IMR-90 (cell line): ENCODE measurements around the gene FAM227B. TPM values are rescaled to one million over a fixed set of nuclear protein-coding genes. Genes with fewer than 3 reads are reported as not detected.

Experiments used
- ATAC-seq: fragments of 200-7000 bp; cut with Tn5 transposase; 2 replicates; pipeline ENCODE4 v1.9.1; 2020; ENCODE audit warnings: low read depth, mild to moderate bottlenecking, moderate library complexity
- BruUV-seq: library from RNA; stranded (reverse); fragments of 400-500 nt; replicated peaks from 2 replicates; lab custom pipeline; 2021; lab: Mats Ljungman, UMichigan
- CTCF ChIA-PET: fragments of 300-600 bp; formaldehyde crosslinking; extraction: SDS; loops from one replicate; lab custom pipeline; 2021; ENCODE audit warnings: antibody characterized with exemption; lab: Yijun Ruan, JAX
- POLR2A ChIA-PET: fragments of 300-600 bp; sonication (Branson Sonifier 250); formaldehyde crosslinking; loops from one replicate; lab custom pipeline; 2022; ENCODE audit warnings: antibody characterized with exemption; ENCODE audit not compliant: unreplicated experiment; lab: Charles Lee
- DNase-seq: peaks from one replicate; pipeline ENCODE4 v3.0.0; 2013
- H2AFZ ChIP-seq: replicated peaks from 2 replicates; pipeline ENCODE3; 2013; ENCODE audit warnings: low read length, mild to moderate bottlenecking; ENCODE audit not compliant: poor library complexity
- H2AK5ac ChIP-seq: 2 replicates; pipeline ENCODE4 v1.6.1; 2013; ENCODE audit warnings: low read depth, low read length, inconsistent platforms
- H2AK9ac ChIP-seq: replicated peaks from 2 replicates; pipeline ENCODE3; 2013; ENCODE audit warnings: mild to moderate bottlenecking, low read depth, low read length, moderate library complexity; ENCODE audit not compliant: poor library complexity
- H2BK120ac ChIP-seq: 2 replicates; pipeline ENCODE4 v1.6.1; 2013; ENCODE audit warnings: low read depth, low read length, inconsistent platforms
- H2BK15ac ChIP-seq: 3 replicates; pipeline ENCODE4 v1.6.1; 2013; ENCODE audit warnings: low read depth, low read length, inconsistent platforms
- H2BK20ac ChIP-seq: 2 replicates; pipeline ENCODE4 v1.6.1; 2013; ENCODE audit warnings: low read depth, mild to moderate bottlenecking, inconsistent platforms, low read length, moderate library complexity
- H2BK5ac ChIP-seq: 2 replicates; pipeline ENCODE4 v1.6.1; 2013; ENCODE audit warnings: mild to moderate bottlenecking, low read depth, low read length, inconsistent platforms; ENCODE audit not compliant: poor library complexity, severe bottlenecking
- H3K14ac ChIP-seq: replicated peaks from 2 replicates; pipeline ENCODE4 v1.6.1; 2013; ENCODE audit warnings: low read depth, low read length, inconsistent platforms
- H3K18ac ChIP-seq: 2 replicates; pipeline ENCODE4 v1.6.1; 2013; ENCODE audit warnings: low read depth, low read length, control low read depth
- H3K23ac ChIP-seq: 2 replicates; pipeline ENCODE4 v1.6.1; 2013; ENCODE audit warnings: low read depth, low read length, inconsistent platforms
- H3K27ac ChIP-seq: 2 replicates; pipeline ENCODE4 v1.5.1; 2013; ENCODE audit warnings: mild to moderate bottlenecking, control low read depth, low read length; ENCODE audit not compliant: insufficient read depth
- H3K27me3 ChIP-seq: 2 replicates; pipeline ENCODE4 v1.6.1; 2013; ENCODE audit warnings: low read length; ENCODE audit not compliant: control insufficient read depth, insufficient read depth
- H3K36me3 ChIP-seq: 2 replicates; pipeline ENCODE4 v1.6.1; 2013; ENCODE audit warnings: low read length, mixed read lengths; ENCODE audit not compliant: control insufficient read depth, insufficient read depth
- H3K4ac ChIP-seq: 2 replicates; pipeline ENCODE4 v1.6.1; 2013; ENCODE audit warnings: low read depth, low read length, inconsistent platforms
- H3K4me1 ChIP-seq: 2 replicates; pipeline ENCODE4 v1.6.1; 2013; ENCODE audit warnings: low read length, mixed read lengths; ENCODE audit not compliant: control insufficient read depth, insufficient read depth
- H3K4me2 ChIP-seq: 2 replicates; pipeline ENCODE4 v1.6.1; 2013; ENCODE audit warnings: low read depth, mild to moderate bottlenecking, control low read depth, low read length, moderate library complexity
- H3K4me3 ChIP-seq: 2 replicates; pipeline ENCODE4 v1.5.1; 2013; ENCODE audit warnings: low read depth, mild to moderate bottlenecking, control low read depth, low read length, moderate library complexity; ENCODE audit not compliant: insufficient read depth
- H3K56ac ChIP-seq: 2 replicates; pipeline ENCODE4 v1.6.1; 2013; ENCODE audit warnings: low read length, inconsistent platforms; ENCODE audit not compliant: insufficient read depth; ENCODE audit errors: extremely low read depth
- H3K79me1 ChIP-seq, 2 experiments: 2 replicates each; pipeline ENCODE4 v1.6.1; 2013; ENCODE audit warnings: low read length in 2 of 2, inconsistent platforms in 1 of 2, low read depth in 1 of 2
- H3K9ac ChIP-seq: 2 replicates; pipeline ENCODE4 v1.6.1; 2013; ENCODE audit warnings: low read depth, low read length, control low read depth
- H3K9me1 ChIP-seq: 2 replicates; pipeline ENCODE4 v1.6.1; 2013; ENCODE audit warnings: low read length, inconsistent platforms; ENCODE audit not compliant: insufficient read depth
- H3K9me3 ChIP-seq: 2 replicates; pipeline ENCODE4 v1.6.1; 2013; ENCODE audit warnings: low read length; ENCODE audit not compliant: control insufficient read depth, insufficient read depth
- H4K20me1 ChIP-seq: 2 replicates; pipeline ENCODE4 v1.6.1; 2013; ENCODE audit warnings: low read length, inconsistent platforms; ENCODE audit not compliant: insufficient read depth
- H4K5ac ChIP-seq: 2 replicates; pipeline ENCODE4 v1.6.1; 2013; ENCODE audit warnings: mild to moderate bottlenecking, low read depth, low read length, control low read depth
- H4K8ac ChIP-seq, 2 experiments: 2 replicates each; pipeline ENCODE4 v1.6.1; 2013; ENCODE audit warnings: low read depth in 2 of 2, low read length in 2 of 2, control low read depth in 1 of 2, inconsistent platforms in 1 of 2
- H4K91ac ChIP-seq: 2 replicates; pipeline ENCODE4 v1.6.1; 2013; ENCODE audit warnings: low read depth, low read length, inconsistent platforms; ENCODE audit not compliant: insufficient read depth
- BHLHE40 ChIP-seq: fragments of 150-350 bp; IDR thresholded peaks from 2 replicates; pipeline ENCODE4 v1.6.1; 2016; ENCODE audit warnings: mild to moderate bottlenecking, low read depth, low read length
- CEBPB ChIP-seq: IDR thresholded peaks from 2 replicates; pipeline ENCODE4 v1.6.1; 2012; ENCODE audit warnings: low read depth, low read length, improper control_type of control experiment
- CHD1 ChIP-seq: IDR thresholded peaks from 2 replicates; pipeline ENCODE4 v1.6.1; 2012; ENCODE audit warnings: low read depth, low read length, improper control_type of control experiment
- CTCF ChIP-seq: conservative IDR thresholded peaks from 2 replicates; pipeline ENCODE4 v1.5.1; 2012; ENCODE audit warnings: mild to moderate bottlenecking, low read depth, low read length, improper control_type of control experiment
- ELK1 ChIP-seq: fragments of 150-350 bp; IDR thresholded peaks from 2 replicates; pipeline ENCODE4 v1.6.1; 2016; ENCODE audit warnings: low read depth, mild to moderate bottlenecking, low read length, moderate library complexity, borderline replicate concordance
- FOS ChIP-seq: fragments of 150-350 bp; IDR thresholded peaks from 2 replicates; pipeline ENCODE4 v1.6.1; 2016; ENCODE audit warnings: low read depth, low read length
- MAFK ChIP-seq: IDR thresholded peaks from 2 replicates; pipeline ENCODE4 v1.6.1; 2012; ENCODE audit warnings: low read depth, low read length, improper control_type of control experiment
- MAZ ChIP-seq: IDR thresholded peaks from 2 replicates; pipeline ENCODE4 v1.6.1; 2012; ENCODE audit warnings: low read depth, mild to moderate bottlenecking, low read length, improper control_type of control experiment, moderate library complexity, borderline replicate concordance
- MXI1 ChIP-seq: IDR thresholded peaks from 2 replicates; pipeline ENCODE4 v1.6.1; 2012; ENCODE audit warnings: low read depth, mild to moderate bottlenecking, low read length, moderate library complexity, borderline replicate concordance
- NFE2L2 ChIP-seq: fragments of 150-350 bp; IDR thresholded peaks from 2 replicates; pipeline ENCODE4 v1.6.1; 2016; ENCODE audit warnings: low read depth, mild to moderate bottlenecking, low read length
- POLR2A ChIP-seq: IDR thresholded peaks from 2 replicates; pipeline ENCODE4 v1.6.1; 2012; ENCODE audit warnings: mild to moderate bottlenecking, low read depth, low read length
- RAD21 ChIP-seq: IDR thresholded peaks from 2 replicates; pipeline ENCODE4 v1.6.1; 2012; ENCODE audit warnings: low read length, improper control_type of control experiment
- RCOR1 ChIP-seq: IDR thresholded peaks from 2 replicates; pipeline ENCODE4 v1.6.1; 2012; ENCODE audit warnings: mild to moderate bottlenecking, low read length, improper control_type of control experiment; ENCODE audit not compliant: insufficient replicate concordance
- RFX5 ChIP-seq: IDR thresholded peaks from 2 replicates; pipeline ENCODE4 v1.8.0; 2012; ENCODE audit warnings: low read depth, mild to moderate bottlenecking, low read length, moderate library complexity
- SMC3 ChIP-seq: fragments of 150-350 bp; IDR thresholded peaks from 2 replicates; pipeline ENCODE4 v1.6.1; 2016; ENCODE audit warnings: low read depth, mild to moderate bottlenecking, antibody characterized with exemption, low read length, moderate library complexity
- USF2 ChIP-seq: fragments of 150-350 bp; IDR thresholded peaks from 2 replicates; pipeline ENCODE4 v1.6.1; 2017; ENCODE audit warnings: mild to moderate bottlenecking, antibody characterized with exemption, low read length, low read depth
- WGBS, 2 experiments: methylation state at CpG; one replicate each; pipeline versions ENCODE4 v1.1.5 to v1.1.7; 2013; ENCODE audit warnings: missing lambda C conversion rate in 2 of 2; ENCODE audit not compliant: insufficient read length in 1 of 2; ENCODE audit errors: extremely low coverage in 2 of 2; 5-methylcytosine and 5-hydroxymethylcytosine counted together
- dilution Hi-C: fragments of 300-500 bp; cut with HindIII; formaldehyde crosslinking; loops from one replicate; pipeline ENCODE4 v1.14.3; 2018; ENCODE audit warnings: low sequenced_read_pairs; ENCODE audit not compliant: unreplicated experiment
- in situ Hi-C: fragments of 300-500 bp; cut with MboI; formaldehyde crosslinking; loops from 3 replicates; pipeline ENCODE4 v1.14.3; 2019; ENCODE audit warnings: low sequenced_read_pairs, inconsistent platforms, mixed read lengths
- intact Hi-C: fragments of 100-400 bp; cut with micrococcal nuclease; formaldehyde crosslinking; loops from 2 replicates; pipeline ENCODE4 v1.10.0; 2022
- polyA plus RNA-seq, 3 experiments: library from polyadenylated mRNA; depleted of rRNA; stranded (reverse); fragments of >200 nt; gene quantifications; 2 replicates each; pipeline ENCODE4 v1.2.3, GENCODE V29; 2012; ENCODE audit warnings: low replicate concordance in 1 of 3
- total RNA-seq: library from RNA; depleted of rRNA; stranded (reverse); fragments of >200 nt; gene quantifications from 2 replicates; pipeline ENCODE4 v1.2.3, GENCODE V29; 2012

The FAM227B gene
- total and polyA plus RNA-seq, 2 of the 4 experiments (the other 2 are of a cell fraction) = 1.8 to 3.0 TPM

- no peaks in the 10 kb centered on the region for H3K9me3 ChIP-seq
- no peak overlapping the region for H2BK20ac ChIP-seq
- no peak overlapping the region for H2BK5ac ChIP-seq
- ATAC-seq (no peak), DNase-seq (no peak)
- peaks cover 15 to 17% of the 10 kb centered on the region in 2 experiments for H3K79me1 ChIP-seq
- intact Hi-C loops = no loop called here
- no peak overlapping the region for H2BK120ac ChIP-seq
- no peak overlapping the region for H3K56ac ChIP-seq
- no peak overlapping the region for H3K4me3 ChIP-seq
- H4K20me1 ChIP-seq = no peaks in the 10 kb centered on the region
- ChIA-PET CTCF (no interaction called here), POLR2A (interaction anchor here (0.6 kb wide), 1 partner anchor 216 kb away, joined by 3 read pairs; no protein-coding TSS in a partner anchor)
- H4K5ac ChIP-seq = no peak overlapping the region
- peaks cover 3% of the 10 kb centered on the region for H3K36me3 ChIP-seq
- H3K14ac ChIP-seq = no peak overlapping the region
- H3K4me1 ChIP-seq = no peaks in the 10 kb centered on the region
- in situ Hi-C loops = no loop called here
- no peak overlapping the region for H3K27ac ChIP-seq
- no TSS peak for BruUV-seq
- H2AK5ac ChIP-seq = no peak overlapping the region
- TF ChIP-seq CTCF (no peak), CHD1 (no peak), USF2 (no peak), MAZ (no peak), BHLHE40 (no peak), CEBPB (no peak), RCOR1 (no peak), MXI1 (no peak), POLR2A (no peak), RFX5 (no peak), NFE2L2 (no peak), MAFK (no peak), RAD21 (no peak), FOS (no peak), ELK1 (no peak), SMC3 (no peak)
- no peaks in the 10 kb centered on the region for H3K9me1 ChIP-seq
- no peak overlapping the region for H3K4ac ChIP-seq
- no peak overlapping the region for H3K18ac ChIP-seq
- no peak overlapping the region for H2AK9ac ChIP-seq
- no peak overlapping the region for H4K8ac ChIP-seq
- H2AFZ ChIP-seq = no peak overlapping the region
- no CpG with 5 or more reads among the region's 3 CpGs for WGBS, 2 experiments
- H3K23ac ChIP-seq = no peak overlapping the region
- H2BK15ac ChIP-seq = no peak overlapping the region
- H3K4me2 ChIP-seq = no peak overlapping the region
- no peak overlapping the region for H4K91ac ChIP-seq
- dilution Hi-C loops = no loop called here
- no peaks in the 10 kb centered on the region for H3K27me3 ChIP-seq
- H3K9ac ChIP-seq = no peak overlapping the region
Measured at GRCh38 chr15:49300856-49301255, 319.8 kb downstream of the FAM227B start.
